ENCODE data around the gene GDF15.

The GDF15 gene

GRCh38 chr19:18384775-18385174 is 1.2 kb upstream of the GDF15 start (continued):
- TF ChIP-seq POU6F1 (CRISPR knock-in tag; IDR thresholded peaks at IDR 0.05; ENCODE audit: borderline replicate concordance, low read depth) (no peak), ZFP3 (CRISPR knock-in tag; IDR thresholded peaks at IDR 0.05) (no peak), SNAI2 (CRISPR knock-in tag; IDR thresholded peaks at IDR 0.05) (no peak)

DNA sequence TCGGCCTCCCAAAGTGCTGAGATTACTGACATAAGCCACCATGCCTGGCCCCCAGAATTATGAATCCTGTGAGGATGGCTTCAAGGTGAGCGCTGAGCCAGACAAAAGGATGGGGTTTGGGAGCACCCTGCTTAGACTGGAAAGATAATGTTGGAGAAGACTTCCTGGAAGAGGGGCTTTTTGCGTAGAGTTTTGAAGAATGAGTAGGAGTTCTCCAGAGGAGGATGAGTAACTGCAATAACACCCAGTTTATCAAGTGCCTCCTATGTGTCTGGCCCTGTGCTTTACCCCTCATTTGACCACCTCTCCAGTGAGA is 641 bp upstream of the GDF15 start:
- TF ChIP-seq CSDC2 (CRISPR knock-in tag; IDR thresholded peaks at IDR 0.05) (no peak), ZFP3 (CRISPR knock-in tag; IDR thresholded peaks at IDR 0.05) (peak; percentile 99)
- no peak for ATAC-seq

- no peak for ATAC-seq
- TF ChIP-seq ZFP3 (CRISPR knock-in tag; IDR thresholded peaks at IDR 0.05) (peak; percentile 76), TCF4 (CRISPR knock-in tag; IDR thresholded peaks at IDR 0.05; ENCODE audit: borderline replicate concordance) (no peak)
- TF ChIP-seq, protein P1, sequence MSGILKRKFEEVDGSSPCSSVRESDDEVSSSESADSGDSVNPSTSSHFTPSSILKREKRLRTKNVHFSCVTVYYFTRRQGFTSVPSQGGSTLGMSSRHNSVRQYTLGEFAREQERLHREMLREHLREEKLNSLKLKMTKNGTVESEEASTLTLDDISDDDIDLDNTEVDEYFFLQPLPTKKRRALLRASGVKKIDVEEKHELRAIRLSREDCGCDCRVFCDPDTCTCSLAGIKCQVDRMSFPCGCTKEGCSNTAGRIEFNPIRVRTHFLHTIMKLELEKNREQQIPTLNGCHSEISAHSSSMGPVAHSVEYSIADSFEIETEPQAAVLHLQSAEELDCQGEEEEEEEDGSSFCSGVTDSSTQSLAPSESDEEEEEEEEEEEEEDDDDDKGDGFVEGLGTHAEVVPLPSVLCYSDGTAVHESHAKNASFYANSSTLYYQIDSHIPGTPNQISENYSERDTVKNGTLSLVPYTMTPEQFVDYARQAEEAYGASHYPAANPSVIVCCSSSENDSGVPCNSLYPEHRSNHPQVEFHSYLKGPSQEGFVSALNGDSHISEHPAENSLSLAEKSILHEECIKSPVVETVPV (CRISPR knock-in tag; IDR thresholded peaks at IDR 0.05) = no peak
These were observed 749 bp downstream of the GDF15 start for GRCh38 chr19:18386543-18387271.

- peak; percentile 86 for TF ChIP-seq ZFP3 (CRISPR knock-in tag; IDR thresholded peaks at IDR 0.05)
- TF ChIP-seq PATZ1 (CRISPR knock-in tag; IDR thresholded peaks at IDR 0.05; ENCODE audit: borderline replicate concordance) = no peak
- TF ChIP-seq PPARA (CRISPR knock-in tag; IDR thresholded peaks at IDR 0.05; ENCODE audit: borderline replicate concordance) = no peak
- peak; percentile 55; the same call in 1 of the 2 replicates for TF ChIP-seq TSHZ2 (CRISPR knock-in tag; IDR thresholded peaks at IDR 0.05)
- peak; percentile 12; the same call in 1 of the 2 replicates for TF ChIP-seq ESRRG (CRISPR knock-in tag; IDR thresholded peaks at IDR 0.05)
- no peak for TF ChIP-seq ZC3H10 (CRISPR knock-in tag; IDR thresholded peaks at IDR 0.05)
- peak; percentile 70 for TF ChIP-seq ZNF70 (CRISPR knock-in tag; IDR thresholded peaks at IDR 0.05)
- peak; percentile 75 for ATAC-seq
These were observed 2.4 kb downstream of the GDF15 start for GRCh38 chr19:18388100-18388959.

GRCh38 chr19:18388960-18389725 is 3.2 kb downstream of the GDF15 start:
- TF ChIP-seq, protein P2, sequence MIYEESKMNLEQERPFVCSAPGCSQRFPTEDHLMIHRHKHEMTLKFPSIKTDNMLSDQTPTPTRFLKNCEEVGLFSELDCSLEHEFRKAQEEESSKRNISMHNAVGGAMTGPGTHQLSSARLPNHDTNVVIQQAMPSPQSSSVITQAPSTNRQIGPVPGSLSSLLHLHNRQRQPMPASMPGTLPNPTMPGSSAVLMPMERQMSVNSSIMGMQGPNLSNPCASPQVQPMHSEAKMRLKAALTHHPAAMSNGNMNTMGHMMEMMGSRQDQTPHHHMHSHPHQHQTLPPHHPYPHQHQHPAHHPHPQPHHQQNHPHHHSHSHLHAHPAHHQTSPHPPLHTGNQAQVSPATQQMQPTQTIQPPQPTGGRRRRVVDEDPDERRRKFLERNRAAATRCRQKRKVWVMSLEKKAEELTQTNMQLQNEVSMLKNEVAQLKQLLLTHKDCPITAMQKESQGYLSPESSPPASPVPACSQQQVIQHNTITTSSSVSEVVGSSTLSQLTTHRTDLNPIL (CRISPR knock-in tag; IDR thresholded peaks at IDR 0.05; ENCODE audit: low read depth) = no peak
- no peak for TF ChIP-seq ZFP30 (CRISPR knock-in tag; IDR thresholded peaks at IDR 0.05)
- TF ChIP-seq, protein P1 (CRISPR knock-in tag; IDR thresholded peaks at IDR 0.05) = no peak
- ATAC-seq = no peak

Measured in SK-N-SH treated with all-trans-retinoic acid at 6 μM for 48 hours (cell line).